Thoracic aorta (tissue), 2 donors: ENCODE data around the gene UHRF1. TPM values are rescaled to one million over a fixed set of nuclear protein-coding genes. Genes with fewer than 3 reads are reported as not detected.

Experiments used
- ATAC-seq: fragments of 150-250 bp; one replicate; pipeline ENCODE4 v1.8.0; 2017; ENCODE audit warnings: low read depth; ENCODE audit not compliant: insufficient number of reproducible peaks, low FRiP score
- DNase-seq: peaks from one replicate; pipeline ENCODE4 v3.0.0-alpha.2; 2020; ENCODE audit warnings: low spot score
- H3K27ac ChIP-seq, 2 donors: fragments of 200-600 bp; sonication (generic); 1 replicate in 1 of 2; 2 replicates in 1 of 2; pipeline ENCODE4 v1.5.1; 2016; ENCODE audit warnings: mild to moderate bottlenecking in 2 of 2, moderate library complexity in 2 of 2
- H3K27me3 ChIP-seq: fragments of 200-600 bp; sonication (generic); replicated peaks from 2 replicates; pipeline ENCODE4 v1.6.0; 2016; ENCODE audit warnings: mild to moderate bottlenecking; ENCODE audit not compliant: insufficient read depth
- H3K36me3 ChIP-seq: fragments of 200-600 bp; sonication (generic); one replicate; pipeline ENCODE4 v1.5.1; 2016
- H3K4me1 ChIP-seq, 2 donors: fragments of 200-600 bp; sonication (generic); 1 replicate in 1 of 2; 2 replicates in 1 of 2; pipeline versions ENCODE4 v1.5.1 to v1.6.0; 2016; ENCODE audit warnings: low read depth in 2 of 2, mild to moderate bottlenecking in 1 of 2; ENCODE audit not compliant: control insufficient read depth in 1 of 2
- H3K4me3 ChIP-seq: fragments of 200-600 bp; sonication (generic); 2 replicates; pipeline ENCODE4 v1.5.1; 2016; ENCODE audit warnings: mild to moderate bottlenecking
- H3K9me3 ChIP-seq: fragments of 200-600 bp; sonication (generic); 2 replicates; pipeline ENCODE4 v1.5.1; 2016
- CTCF ChIP-seq: fragments of 200-600 bp; sonication (generic); IDR thresholded peaks from one replicate; pipeline ENCODE4 v1.5.1; 2019; ENCODE audit warnings: antibody characterized with exemption
- total RNA-seq, 2 donors: library from RNA; depleted of rRNA; stranded (reverse); fragments of >200 nt; gene quantifications; one replicate each; pipeline versions ENCODE4 v1.1.0 to v1.2.3, GENCODE V29; 2016

UHRF1 gene
- total RNA-seq, 2 donors from 2014 or later: 1.6 to 2.2 TPM

GRCh38 chr19:4969772-4970531, 60.7 kb downstream of the UHRF1 start:
- H3K36me3 ChIP-seq: no peaks in the 10 kb centered on the region
- no peaks in the 10 kb centered on the region for H3K9me3 ChIP-seq
- peaks cover 17 to 36% of the 10 kb centered on the region in 2 donors for H3K4me1 ChIP-seq
- H3K27ac ChIP-seq: no peak overlapping the region
- ATAC-seq (no peak), DNase-seq (no peak)
- peak overlapping the region; percentile 76 for H3K4me3 ChIP-seq
- no peak for TF ChIP-seq CTCF
- H3K27me3 ChIP-seq: no peaks in the 10 kb centered on the region

DNA sequence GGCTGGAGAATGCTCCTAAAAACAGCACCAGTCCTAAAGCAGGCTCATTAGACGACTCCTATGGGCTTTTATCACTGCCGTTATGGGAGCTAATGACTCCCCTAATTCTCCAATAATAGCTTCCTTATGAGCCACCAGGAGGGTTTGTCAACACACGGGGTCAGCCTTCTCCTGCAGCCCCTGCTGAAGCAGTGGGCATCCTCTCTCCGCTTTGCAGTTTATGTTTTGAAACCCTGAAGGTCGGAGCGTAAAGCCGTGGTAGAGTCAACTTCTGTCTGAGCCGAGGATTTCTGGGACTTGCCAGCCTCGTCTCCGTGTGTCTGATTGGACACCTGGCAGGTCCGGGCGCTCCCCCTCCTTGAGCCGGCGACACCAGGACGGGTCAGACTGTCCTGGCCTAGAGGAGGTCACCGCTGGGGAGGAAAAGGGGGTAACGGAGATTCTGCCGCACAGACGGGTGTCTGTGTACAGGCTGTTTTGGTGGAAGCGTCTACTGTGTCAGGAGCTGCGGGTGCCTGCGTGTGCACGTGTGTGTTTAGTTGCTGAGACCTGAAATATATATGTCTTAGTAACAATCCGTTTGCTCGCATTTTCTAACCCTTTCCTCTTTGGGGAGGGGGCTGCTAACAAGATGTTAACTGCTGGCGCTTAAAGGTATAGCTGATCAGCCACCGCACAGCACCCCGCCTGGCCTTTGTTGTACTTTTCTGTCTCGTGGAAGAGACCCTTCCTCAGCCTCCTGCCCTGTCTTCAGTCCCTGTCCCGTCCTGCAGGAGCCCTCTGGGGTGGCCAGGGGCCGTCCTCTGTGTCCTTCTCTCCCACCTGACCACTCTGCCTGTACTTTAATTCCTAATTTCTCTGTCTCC, 61.5 kb downstream of the UHRF1 start:
- H3K9me3 ChIP-seq: no peaks in the 10 kb centered on the region
- H3K4me1 ChIP-seq: peaks cover 21 to 41% of the 10 kb centered on the region in 2 donors
- H3K27ac ChIP-seq: no peak overlapping the region
- TF ChIP-seq CTCF: no peak
- DNase-seq (no peak), ATAC-seq (no peak)
- H3K36me3 ChIP-seq: no peaks in the 10 kb centered on the region
- peak overlapping the region; percentile 76 for H3K4me3 ChIP-seq
- H3K27me3 ChIP-seq: no peaks in the 10 kb centered on the region

- Histone ChIP-seq H3K27ac (no peak overlapping the region), H3K4me1 (peaks cover 26 to 47% of the 10 kb centered on the region in 2 donors), H3K9me3 (no peaks in the 10 kb centered on the region), H3K27me3 (no peaks in the 10 kb centered on the region), H3K4me3 (peak overlapping the region; percentile 76), H3K36me3 (no peaks in the 10 kb centered on the region)
- DNase-seq (no peak), ATAC-seq (no peak)
- TF ChIP-seq CTCF: no peak
These were observed 62.1 kb downstream of the UHRF1 start for GRCh38 chr19:4971424-4971793.

DNA sequence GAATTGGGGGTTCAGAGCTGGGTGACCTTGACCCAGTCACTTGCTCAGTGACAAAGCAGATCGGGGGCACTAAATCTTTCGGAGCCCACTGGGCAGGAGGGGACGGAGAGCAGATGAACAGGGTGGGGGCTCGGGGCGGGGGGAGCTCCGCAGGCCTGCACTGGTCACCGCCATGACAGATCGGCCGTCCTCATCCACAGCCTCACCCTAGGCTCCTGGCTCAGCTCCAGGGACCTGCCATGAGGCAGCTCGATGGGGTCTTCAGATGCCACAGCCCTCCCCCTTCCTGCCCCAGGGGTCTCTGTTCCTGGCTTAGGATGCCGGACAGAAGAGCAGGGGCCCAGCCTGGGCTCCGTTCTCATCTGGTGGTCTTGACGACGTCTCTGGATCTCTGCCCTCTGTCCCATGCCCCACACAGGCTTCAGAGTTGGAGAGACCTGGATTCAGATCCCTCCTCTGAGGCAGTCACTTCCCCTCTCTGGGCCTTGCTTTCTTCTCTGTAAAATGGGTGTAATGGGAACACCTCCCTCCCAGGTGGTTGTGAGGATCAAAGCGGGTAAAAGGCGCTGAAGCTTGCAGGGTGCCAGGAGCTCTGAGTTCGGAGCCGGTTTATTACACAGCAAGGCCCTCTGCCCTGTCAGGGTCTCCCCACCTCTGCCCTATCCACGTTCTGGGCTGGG, 62.7 kb downstream of the UHRF1 start:
- Histone ChIP-seq H3K36me3 (no peaks in the 10 kb centered on the region), H3K4me1 (peaks cover 27 to 52% of the 10 kb centered on the region in 2 donors), H3K4me3 (no peak overlapping the region), H3K9me3 (no peaks in the 10 kb centered on the region), H3K27ac (no peak overlapping the region), H3K27me3 (no peaks in the 10 kb centered on the region)
- DNase-seq (no peak), ATAC-seq (no peak)
- TF ChIP-seq CTCF: no peak
